PC-9 (cell line): ENCODE measurements around the gene DCTN1. TPM values are rescaled to one million over a fixed set of nuclear protein-coding genes. Genes with fewer than 3 reads are reported as not detected.
A peak's percentile ranks its signal among the peaks of the same experiment; 100 is the strongest.

Experiments
- BruUV-seq: library from RNA; stranded (reverse); fragments of 400-500 nt; replicated peaks from 2 replicates; lab custom pipeline; 2021; lab: Mats Ljungman, UMichigan
- CTCF ChIA-PET: fragments of 300-600 bp; sonication (Branson Sonifier 250); formaldehyde crosslinking; loops from one replicate; lab custom pipeline; 2022; ENCODE audit warnings: antibody characterized with exemption; lab: Charles Lee
- POLR2A ChIA-PET: fragments of 300-600 bp; sonication (Branson Sonifier 250); formaldehyde crosslinking; loops from one replicate; lab custom pipeline; 2022; ENCODE audit warnings: antibody characterized with exemption; ENCODE audit not compliant: unreplicated experiment; lab: Charles Lee
- DNase-seq, 2 experiments: peaks; one replicate each; pipeline versions ENCODE4 v3.0.0 to v3.0.0-alpha.2; 2015 to 2022; ENCODE audit warnings: mixed read lengths in 1 of 2
- H2AFZ ChIP-seq: fragments of 200-600 bp; sonication (generic); 2 replicates; pipeline ENCODE4 v1.8.1; 2017; ENCODE audit warnings: antibody characterized with exemption
- H3F3A ChIP-seq: fragments of 200-600 bp; sonication (generic); 2 replicates; pipeline ENCODE4 v1.8.1; 2017; ENCODE audit warnings: antibody characterized with exemption, mild to moderate bottlenecking, low read depth; ENCODE audit not compliant: insufficient read depth
- H3K27ac ChIP-seq: fragments of 200-600 bp; sonication (generic); 2 replicates; pipeline ENCODE4 v1.6.1; 2016; ENCODE audit warnings: mixed run types
- H3K27me3 ChIP-seq: fragments of 200-600 bp; sonication (generic); 2 replicates; pipeline ENCODE4 v1.6.1; 2016; ENCODE audit warnings: low read depth, mixed run types; ENCODE audit not compliant: insufficient read depth
- H3K36me3 ChIP-seq: fragments of 200-600 bp; sonication (generic); 2 replicates; pipeline ENCODE4 v1.6.1; 2016; ENCODE audit warnings: low read depth, mixed run types
- H3K4me1 ChIP-seq: fragments of 200-600 bp; sonication (generic); replicated peaks from 2 replicates; pipeline ENCODE4 v1.6.1; 2016; ENCODE audit warnings: mixed run types; ENCODE audit not compliant: insufficient read depth
- H3K4me2 ChIP-seq: fragments of 200-600 bp; sonication (generic); 2 replicates; pipeline ENCODE4 v1.6.1; 2017; ENCODE audit warnings: mixed run types
- H3K4me3 ChIP-seq: fragments of 200-600 bp; sonication (generic); 2 replicates; pipeline ENCODE4 v1.6.1; 2016; ENCODE audit warnings: mixed run types
- H3K79me2 ChIP-seq: fragments of 200-600 bp; sonication (generic); 2 replicates; pipeline ENCODE4 v1.6.1; 2017; ENCODE audit warnings: low read depth, mixed run types
- H3K9me2 ChIP-seq: fragments of 200-600 bp; sonication (generic); 2 replicates; pipeline ENCODE4 v1.8.1; 2017; ENCODE audit warnings: mild to moderate bottlenecking; ENCODE audit not compliant: insufficient read depth
- H3K9me3 ChIP-seq: fragments of 200-600 bp; sonication (generic); 2 replicates; pipeline ENCODE4 v1.8.1; 2016; ENCODE audit warnings: low read depth; ENCODE audit not compliant: insufficient read depth
- H4K20me1 ChIP-seq: fragments of 200-600 bp; sonication (generic); 2 replicates; pipeline ENCODE4 v1.8.1; 2017; ENCODE audit not compliant: insufficient read depth
- EZH2 ChIP-seq: fragments of 200-600 bp; sonication (generic); IDR thresholded peaks from 2 replicates; pipeline ENCODE4 v1.8.0; 2017; ENCODE audit warnings: antibody characterized with exemption, low read depth
- intact Hi-C: fragments of 100-400 bp; cut with micrococcal nuclease; formaldehyde crosslinking; loops from one replicate; pipeline ENCODE4 v1.10.0; 2022; ENCODE audit not compliant: unreplicated experiment
- total RNA-seq: library from RNA; stranded (reverse); gene quantifications from 2 replicates; pipeline ENCODE4 v1.2.3, GENCODE V29; 2021
- TF ChIP-seq, protein P1 (sequence below): fragments of 200-600 bp; sonication (generic); conservative IDR thresholded peaks from 2 replicates; pipeline ENCODE4 v1.6.1; 2017; ENCODE audit warnings: mixed run types, antibody characterized with exemption, mild to moderate bottlenecking, moderate library complexity

DCTN1 gene
- total RNA-seq, 1 experiment from 2014 or later = 130 TPM

DNA sequence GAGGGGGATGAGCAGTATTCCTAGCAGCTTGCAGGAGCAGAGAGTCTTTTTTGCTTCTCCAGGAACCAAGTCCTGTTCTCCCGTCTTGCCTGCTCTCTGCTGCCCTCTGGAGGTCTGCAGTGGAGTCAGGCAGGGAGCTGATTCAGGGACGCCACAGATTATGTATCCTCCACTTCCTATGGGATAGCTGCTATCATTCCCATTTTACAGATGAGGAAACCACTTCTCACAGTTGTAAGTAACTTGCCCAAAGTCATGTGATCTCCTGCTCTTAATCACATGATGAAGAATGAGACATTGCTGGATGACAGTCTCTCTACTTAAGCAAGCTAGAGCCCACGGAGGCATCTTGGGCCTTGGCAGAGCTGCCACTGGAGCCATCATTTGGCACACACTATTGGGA lies 45.2 kb downstream of the DCTN1 start:
- TF ChIP-seq, protein P1, sequence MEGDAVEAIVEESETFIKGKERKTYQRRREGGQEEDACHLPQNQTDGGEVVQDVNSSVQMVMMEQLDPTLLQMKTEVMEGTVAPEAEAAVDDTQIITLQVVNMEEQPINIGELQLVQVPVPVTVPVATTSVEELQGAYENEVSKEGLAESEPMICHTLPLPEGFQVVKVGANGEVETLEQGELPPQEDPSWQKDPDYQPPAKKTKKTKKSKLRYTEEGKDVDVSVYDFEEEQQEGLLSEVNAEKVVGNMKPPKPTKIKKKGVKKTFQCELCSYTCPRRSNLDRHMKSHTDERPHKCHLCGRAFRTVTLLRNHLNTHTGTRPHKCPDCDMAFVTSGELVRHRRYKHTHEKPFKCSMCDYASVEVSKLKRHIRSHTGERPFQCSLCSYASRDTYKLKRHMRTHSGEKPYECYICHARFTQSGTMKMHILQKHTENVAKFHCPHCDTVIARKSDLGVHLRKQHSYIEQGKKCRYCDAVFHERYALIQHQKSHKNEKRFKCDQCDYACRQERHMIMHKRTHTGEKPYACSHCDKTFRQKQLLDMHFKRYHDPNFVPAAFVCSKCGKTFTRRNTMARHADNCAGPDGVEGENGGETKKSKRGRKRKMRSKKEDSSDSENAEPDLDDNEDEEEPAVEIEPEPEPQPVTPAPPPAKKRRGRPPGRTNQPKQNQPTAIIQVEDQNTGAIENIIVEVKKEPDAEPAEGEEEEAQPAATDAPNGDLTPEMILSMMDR = peak; percentile 96
- TF ChIP-seq EZH2 = no peak
- H3K9me2 ChIP-seq = no peaks in the 10 kb centered on the region
- H2AFZ ChIP-seq = no peak overlapping the region
- no peak overlapping the region for H3K27ac ChIP-seq
- H4K20me1 ChIP-seq = no peaks in the 10 kb centered on the region
- peaks cover 7% of the 10 kb centered on the region; the same call in 1 of the 2 replicates for H3K27me3 ChIP-seq
- H3K9me3 ChIP-seq = no peaks in the 10 kb centered on the region
- H3K36me3 ChIP-seq = no peaks in the 10 kb centered on the region
- no TSS peak for BruUV-seq
- H3K4me3 ChIP-seq = no peak overlapping the region
- ChIA-PET POLR2A (interaction anchor here (0.5 kb wide), 1 partner anchor 56 kb away, joined by 4 read pairs; no protein-coding TSS in a partner anchor), CTCF (interaction anchor here (0.9 to 1.1 kb wide), 3 partner anchors 43 to 197 kb away, joined by 3 to 6 read pairs (median 3); no protein-coding TSS in a partner anchor)
- no peak overlapping the region for H3K4me2 ChIP-seq
- intact Hi-C loops = loop anchor here (5.0 kb wide), 2 partner anchors 197 to 252 kb away; no protein-coding TSS in a partner anchor
- no peaks in the 10 kb centered on the region for H3F3A ChIP-seq
- peak; percentile 59 to 66 for DNase-seq
- H3K4me1 ChIP-seq = no peaks in the 10 kb centered on the region
- no peaks in the 10 kb centered on the region for H3K79me2 ChIP-seq

DNA sequence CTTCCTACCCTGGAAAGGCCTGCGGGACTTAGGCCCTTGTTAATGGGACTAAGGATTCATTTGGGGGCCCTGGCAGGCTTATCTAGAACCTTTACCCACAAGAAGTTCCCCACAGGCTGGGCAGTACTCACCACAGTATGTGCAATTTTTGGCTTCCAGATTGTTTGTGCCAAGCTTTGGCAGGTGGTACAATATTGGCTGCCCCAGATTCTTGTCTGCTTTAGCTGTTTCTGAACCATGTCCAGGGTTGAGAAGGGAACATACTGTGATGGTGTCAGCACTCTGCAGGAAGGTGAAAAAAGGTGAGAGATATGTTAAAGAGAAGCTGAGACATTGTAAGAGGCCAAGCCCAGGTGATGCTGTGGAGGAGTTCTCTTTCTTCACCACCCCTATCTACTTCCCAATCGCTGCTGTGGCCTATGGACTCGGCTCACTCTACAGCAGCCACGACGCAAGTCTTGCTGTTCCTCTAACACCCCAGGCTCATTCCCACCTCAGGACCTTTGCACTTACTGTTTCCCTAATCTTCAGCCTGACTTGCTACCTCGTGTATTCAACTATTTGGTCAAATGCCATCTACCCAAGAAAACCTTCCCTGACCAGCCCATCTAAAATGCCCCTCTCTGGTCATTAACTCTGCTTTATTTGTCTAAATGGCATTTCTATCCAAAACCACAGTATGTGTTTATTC lies 46.1 kb downstream of the DCTN1 start:
- TF ChIP-seq EZH2 = no peak
- TF ChIP-seq, protein P1 = no peak
- H2AFZ ChIP-seq = no peak overlapping the region
- H3K79me2 ChIP-seq = no peaks in the 10 kb centered on the region
- POLR2A ChIA-PET = no interaction called here
- H3K27ac ChIP-seq = no peak overlapping the region
- H3K36me3 ChIP-seq = no peaks in the 10 kb centered on the region
- no peaks in the 10 kb centered on the region for H4K20me1 ChIP-seq
- no peak overlapping the region for H3K4me2 ChIP-seq
- intact Hi-C loops = loop anchor here (5.0 kb wide), 2 partner anchors 198 to 253 kb away; no protein-coding TSS in a partner anchor
- no TSS peak for BruUV-seq
- no peaks in the 10 kb centered on the region for H3F3A ChIP-seq
- no peaks in the 10 kb centered on the region for H3K9me2 ChIP-seq
- CTCF ChIA-PET = interaction anchor here (0.5 to 1.1 kb wide), 2 partner anchors 84 to 209 kb away, joined by 3 to 6 read pairs; no protein-coding TSS in a partner anchor
- no peaks in the 10 kb centered on the region for H3K4me1 ChIP-seq
- H3K4me3 ChIP-seq = no peak overlapping the region
- H3K27me3 ChIP-seq = peaks cover 9% of the 10 kb centered on the region; the same call in 1 of the 2 replicates
- no peaks in the 10 kb centered on the region for H3K9me3 ChIP-seq
- no peak for DNase-seq

DNA sequence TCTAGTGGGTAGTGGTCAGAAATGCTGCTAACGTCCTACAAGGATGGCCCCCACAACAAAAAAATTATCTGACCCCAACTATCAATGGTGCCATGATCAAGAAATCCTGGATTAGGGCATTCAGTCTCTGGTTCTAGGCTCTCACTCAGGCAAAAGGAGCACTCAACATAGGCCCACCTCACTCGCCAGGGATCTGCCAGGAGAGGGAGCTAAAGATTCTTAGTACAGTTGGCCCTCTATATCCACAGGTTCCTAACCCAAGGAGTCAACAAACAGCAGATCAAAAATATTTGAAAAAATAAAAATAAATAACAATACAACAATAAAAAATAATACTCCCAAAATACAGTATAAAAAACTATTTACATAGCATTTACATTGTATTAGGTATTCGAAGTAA lies 46.9 kb downstream of the DCTN1 start:
- Histone ChIP-seq H3K4me3 (no peak overlapping the region), H3K9me2 (no peaks in the 10 kb centered on the region), H3K9me3 (no peaks in the 10 kb centered on the region), H3K4me2 (no peak overlapping the region), H3K27me3 (peaks cover 16% of the 10 kb centered on the region; the same call in 1 of the 2 replicates), H4K20me1 (no peaks in the 10 kb centered on the region), H3K4me1 (no peaks in the 10 kb centered on the region), H3F3A (no peaks in the 10 kb centered on the region), H3K27ac (no peak overlapping the region), H3K36me3 (no peaks in the 10 kb centered on the region), H2AFZ (no peak overlapping the region), H3K79me2 (no peaks in the 10 kb centered on the region)
- TF ChIP-seq, protein P1 = peak; percentile 55; the same call in 1 of the 2 replicates
- TF ChIP-seq EZH2 = no peak
- BruUV-seq = no TSS peak
- CTCF ChIA-PET = interaction anchor here (0.5 kb wide), 1 partner anchor 118 kb away, joined by 3 read pairs; no protein-coding TSS in a partner anchor
- intact Hi-C loops = loop anchor here (5.0 kb wide), 2 partner anchors 199 to 254 kb away; no protein-coding TSS in a partner anchor
- DNase-seq = peak in 1 of 2 experiments; percentile 31
- POLR2A ChIA-PET = no interaction called here
